LHCN-M2 (cell line): Measurements from ENCODE around the gene PAX5. TPM values are rescaled to one million over a fixed set of nuclear protein-coding genes. Genes with fewer than 3 reads are reported as not detected.

Experiments used
- DNase-seq: peaks from one replicate; pipeline ENCODE4 v3.0.0-alpha.2; 2012; ENCODE audit warnings: low read depth
- total RNA-seq: library from RNA; depleted of rRNA; stranded (reverse); fragments of >200 nt; gene quantifications from 2 replicates; pipeline ENCODE4 v1.2.3, GENCODE V29; 2014

PAX5 gene
- total RNA-seq, 1 experiment from 2014 or later: not detected

DNA sequence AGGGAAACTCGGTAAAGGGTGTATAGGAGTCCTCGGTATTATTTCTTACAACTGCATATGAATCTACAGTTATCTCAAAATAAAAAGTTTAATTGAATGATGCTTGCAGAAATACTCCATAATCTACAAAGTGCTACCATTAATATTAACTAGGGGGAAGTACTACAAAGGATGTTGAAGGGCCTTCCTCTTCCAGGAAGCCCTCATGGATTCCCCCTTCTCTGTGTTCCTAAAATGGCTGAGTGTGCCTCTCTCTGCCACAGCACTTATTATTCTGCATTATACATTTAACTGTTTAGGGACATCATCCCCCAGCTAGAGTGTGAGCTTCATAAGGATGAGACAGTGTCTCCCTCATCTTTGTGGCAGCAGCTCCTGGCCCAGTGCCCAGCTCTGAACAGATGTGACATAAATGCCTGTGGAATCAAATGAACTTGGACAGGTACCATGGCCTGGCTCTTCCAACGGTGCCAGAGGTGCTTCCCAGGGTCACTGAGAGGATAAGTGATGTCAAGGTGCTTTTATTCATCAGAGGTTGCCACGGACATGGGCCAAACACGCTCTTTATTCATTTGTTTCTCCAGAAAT, 99.5 kb downstream of the PAX5 start:
- no peak for DNase-seq

DNA sequence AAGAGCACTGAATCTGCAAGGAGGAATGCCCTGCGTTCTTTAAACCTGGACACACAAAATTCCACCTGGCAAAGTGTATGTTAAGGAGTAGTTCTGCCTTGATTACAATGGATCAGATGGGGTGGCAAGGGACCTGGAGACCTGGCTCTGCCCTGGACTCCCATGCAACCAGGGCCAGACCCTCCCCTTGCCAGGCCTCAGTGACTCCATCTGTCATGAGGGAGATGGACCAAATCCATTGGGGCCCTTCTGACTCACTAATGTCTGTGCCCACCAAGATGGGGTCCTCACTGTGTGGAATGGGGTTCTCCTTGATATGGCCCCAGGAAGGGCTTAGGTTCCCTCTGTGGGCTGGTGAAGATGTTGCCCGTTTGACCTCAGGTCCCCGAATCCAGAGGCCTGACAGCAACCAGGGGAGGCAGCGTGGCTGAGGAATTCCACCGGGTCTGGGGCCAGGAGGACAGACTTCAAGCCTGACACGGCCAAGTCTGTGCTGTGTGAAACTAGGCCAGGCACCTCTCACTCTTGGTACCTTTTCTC, 100.3 kb downstream of the PAX5 start:
- no peak for DNase-seq

DNA sequence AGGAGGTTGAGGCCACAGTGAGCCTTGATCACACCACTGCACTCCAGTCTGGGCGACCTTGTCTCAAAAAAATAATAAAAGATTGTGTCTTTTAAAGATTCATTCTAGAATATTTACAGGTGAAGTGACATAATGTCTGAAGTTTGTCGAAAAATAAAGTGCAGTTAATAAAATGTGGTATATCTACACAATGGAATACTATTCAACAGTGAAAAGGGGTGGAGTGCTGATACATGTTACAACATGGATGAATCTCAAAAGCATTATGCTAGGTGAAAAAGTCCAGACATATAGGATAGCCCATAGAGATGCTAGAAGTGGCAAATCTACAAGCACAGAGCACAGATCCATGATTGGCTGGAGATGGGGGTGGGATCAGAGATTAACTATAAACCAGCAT, 101.9 kb downstream of the PAX5 start:
- no peak for DNase-seq

DNA sequence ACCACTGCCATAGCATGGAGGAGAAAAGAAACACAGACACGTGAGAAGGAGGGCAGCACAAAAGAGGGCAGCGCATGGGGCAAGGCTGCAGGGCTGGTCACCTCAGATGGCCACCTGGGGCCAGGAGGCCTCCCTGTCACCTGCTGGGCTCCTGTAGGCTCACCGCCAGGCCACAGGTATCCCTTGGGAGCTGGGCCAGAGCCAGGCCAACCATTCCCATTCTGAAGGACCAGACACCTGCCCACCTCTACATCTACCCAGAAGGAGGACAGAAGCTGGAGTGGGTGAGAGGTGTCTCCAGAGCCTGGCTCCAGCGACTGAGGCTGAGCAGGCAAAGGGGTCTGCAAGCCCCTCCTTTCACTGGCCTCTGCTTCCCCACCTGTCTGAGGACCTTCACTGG, 103.1 kb downstream of the PAX5 start:
- DNase-seq: no peak

DNA sequence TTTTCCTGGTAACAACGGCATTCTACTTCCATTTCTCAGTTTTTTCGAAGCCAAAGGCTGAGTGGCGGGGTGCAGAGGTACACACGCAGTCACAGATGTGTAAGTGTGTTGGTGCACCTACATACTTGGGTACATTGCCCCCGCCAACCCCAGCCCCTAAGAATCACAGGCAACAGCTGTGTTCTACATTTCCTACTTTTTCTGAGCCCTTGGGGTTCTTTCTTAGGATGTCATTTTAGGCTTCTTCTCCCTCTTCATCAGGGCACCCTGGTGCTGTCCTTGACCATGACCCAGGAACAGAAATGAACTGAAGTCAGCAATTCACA, 104.8 kb downstream of the PAX5 start:
- DNase-seq: no peak

DNA sequence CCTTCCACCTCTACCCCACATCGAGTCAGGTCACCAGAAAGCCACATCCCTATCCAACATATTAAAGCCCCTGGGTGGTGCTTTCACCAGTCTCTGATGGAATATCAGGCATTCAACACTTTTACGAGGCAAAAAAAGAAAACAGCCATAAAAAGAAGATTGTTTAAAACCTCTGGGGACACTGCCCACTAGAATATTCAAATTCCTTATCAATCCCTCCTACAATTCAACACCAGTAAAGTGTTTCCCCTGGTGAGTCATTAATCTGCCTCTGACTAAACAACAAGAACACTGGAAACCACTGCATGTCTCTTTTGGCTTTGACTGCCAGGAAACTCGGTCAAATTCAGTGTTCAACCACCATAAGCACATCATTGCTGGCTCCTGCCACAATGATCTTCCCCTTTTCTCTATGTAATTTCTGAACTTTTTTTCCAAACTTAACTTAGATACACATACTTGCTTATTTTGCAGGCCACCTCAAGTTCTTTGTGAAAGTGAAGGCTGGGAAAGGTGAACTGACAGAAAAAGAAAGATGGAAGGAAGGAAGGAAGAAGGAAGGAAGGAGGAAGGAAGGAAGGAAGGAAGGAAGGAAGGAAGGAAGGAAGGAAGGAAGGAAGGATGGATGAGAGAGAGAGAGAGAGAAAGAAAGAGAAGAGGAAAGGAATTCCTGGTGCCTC, 105.3 kb downstream of the PAX5 start:
- DNase-seq: peak; percentile 76

DNA sequence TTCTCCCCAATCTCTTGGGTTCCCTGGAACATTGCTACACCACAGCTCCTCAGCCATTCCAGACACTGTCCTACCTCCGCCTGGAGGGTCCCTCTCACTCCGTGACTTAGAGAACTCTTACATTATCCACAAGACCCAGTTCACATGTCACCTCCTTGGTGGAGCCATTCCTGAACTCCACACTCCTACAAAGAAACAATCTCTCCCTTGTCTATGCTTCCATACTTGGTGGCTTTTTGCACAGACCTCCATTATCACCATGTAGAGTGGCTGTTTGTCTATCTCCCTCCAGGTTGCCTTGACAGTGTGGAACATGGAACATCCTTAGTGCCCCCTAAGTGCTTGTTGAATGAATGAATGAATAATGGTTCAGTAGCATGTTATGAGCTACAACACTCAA, 105.9 kb downstream of the PAX5 start:
- DNase-seq: peak; percentile 19

DNA sequence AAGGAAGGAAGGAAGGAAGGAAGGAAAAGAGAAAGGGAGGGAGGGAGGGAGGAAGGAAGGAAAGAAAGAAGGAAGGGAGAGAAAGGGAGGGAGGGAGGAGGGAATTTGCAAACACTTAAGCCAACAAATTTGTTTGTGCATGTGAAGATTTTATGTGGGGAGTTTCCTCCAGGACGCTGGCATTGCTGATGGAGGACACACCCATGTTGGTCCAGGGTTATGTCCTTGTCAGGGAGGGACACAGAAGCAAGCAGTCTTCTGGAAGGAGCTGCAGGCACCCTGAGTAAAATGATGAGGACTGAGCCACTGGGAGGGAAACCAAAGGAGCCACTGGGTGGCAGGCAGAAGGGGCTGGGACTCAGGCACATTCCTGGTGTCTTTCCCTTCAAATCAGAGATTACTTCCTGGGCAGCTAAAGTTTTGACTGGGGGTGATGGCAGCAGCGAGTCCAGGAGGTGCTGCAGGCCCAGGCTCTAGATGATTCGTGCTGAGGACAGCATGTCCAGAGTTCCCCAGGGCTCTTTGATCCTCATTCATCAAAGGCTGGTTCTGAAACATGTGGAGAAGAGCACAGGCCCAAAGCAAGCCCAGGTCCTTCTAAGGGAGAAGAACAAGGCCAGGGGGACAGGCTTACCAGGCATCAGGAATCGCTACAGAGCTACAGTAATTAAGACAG, 109.2 kb downstream of the PAX5 start:
- no peak for DNase-seq

DNA sequence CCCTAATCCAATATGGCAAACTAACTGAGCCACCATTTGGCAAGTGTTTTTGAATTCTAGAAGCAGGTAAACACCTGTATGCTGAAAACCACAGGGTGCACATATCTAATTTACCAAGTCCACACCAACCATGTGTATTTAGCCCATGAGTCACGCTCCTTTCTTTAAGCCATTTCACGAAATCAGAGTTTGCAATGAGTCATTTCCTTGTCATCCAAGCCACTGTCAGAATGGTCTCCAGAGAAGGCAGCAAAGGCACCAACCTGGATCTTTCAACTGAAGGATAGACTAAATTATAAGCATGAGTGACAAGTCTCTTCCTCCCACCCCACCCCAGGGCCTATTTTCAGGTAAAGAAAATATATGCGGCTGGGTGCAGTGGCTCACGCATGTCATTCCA, 110.0 kb downstream of the PAX5 start:
- DNase-seq: peak; percentile 81

DNA sequence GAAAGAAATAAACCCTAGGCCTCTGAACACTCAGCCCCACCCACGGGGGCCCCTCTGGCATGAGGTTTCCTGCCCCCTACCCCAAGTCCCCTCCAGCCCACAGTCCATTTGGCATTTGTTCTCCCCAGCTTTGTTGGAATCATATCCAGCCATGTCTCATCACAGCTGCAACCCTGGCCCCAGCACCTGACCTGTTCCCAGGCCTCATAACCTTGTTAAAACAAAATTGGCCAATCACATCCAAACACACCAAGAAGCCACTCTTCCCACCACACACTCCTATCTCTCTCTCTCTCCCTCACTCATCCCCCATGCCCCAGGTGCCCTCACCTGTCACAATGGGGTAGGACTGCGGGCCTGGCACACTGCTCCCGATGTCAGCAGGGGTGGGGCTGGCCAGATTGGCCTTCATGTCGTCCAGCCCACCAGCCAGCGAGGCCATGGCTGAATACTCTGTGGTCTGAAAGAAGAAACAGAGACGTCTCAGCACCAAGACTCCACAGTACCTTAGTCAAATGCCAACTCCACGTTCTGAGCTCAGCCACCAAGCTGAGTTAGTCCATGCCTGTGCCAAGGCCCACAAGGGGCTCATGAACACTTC, 110.9 kb downstream of the PAX5 start:
- DNase-seq: no peak

DNA sequence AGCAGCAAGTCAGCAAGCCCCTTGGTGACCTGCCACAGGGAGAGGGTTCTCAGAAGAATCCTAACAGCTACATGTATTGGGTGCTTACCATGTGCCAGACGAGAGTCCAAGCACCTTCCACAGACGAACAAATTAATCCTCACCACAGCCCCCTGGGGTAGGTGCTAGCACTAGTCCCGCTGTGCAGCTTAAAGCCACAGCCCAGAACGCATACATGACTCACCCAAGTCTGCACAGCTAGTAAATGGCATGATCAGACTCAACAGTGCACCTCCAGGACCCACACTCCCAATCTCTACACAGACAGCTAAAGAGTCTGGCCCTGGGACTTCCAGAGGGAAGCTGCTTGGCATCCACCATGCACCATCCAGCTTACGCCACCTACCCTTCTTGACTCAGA, 111.5 kb downstream of the PAX5 start:
- DNase-seq: peak; percentile 26

DNA sequence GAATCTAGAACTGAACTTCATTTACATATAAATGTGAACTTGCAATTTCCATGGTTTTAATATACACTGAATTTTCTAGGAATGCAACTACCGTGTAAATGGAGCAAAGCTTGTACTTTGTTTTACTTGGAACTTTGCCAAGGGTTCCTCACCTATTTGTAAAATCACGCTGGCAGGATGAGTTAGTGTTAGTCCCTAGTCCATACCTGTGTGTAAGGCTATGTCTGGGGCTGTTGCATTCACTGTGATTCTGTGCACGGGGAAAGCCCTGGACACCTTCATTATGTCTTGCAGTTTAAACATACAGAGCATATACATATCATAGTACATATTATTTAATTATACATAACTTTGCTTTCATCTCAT, 119.9 kb downstream of the PAX5 start:
- no peak for DNase-seq

DNA sequence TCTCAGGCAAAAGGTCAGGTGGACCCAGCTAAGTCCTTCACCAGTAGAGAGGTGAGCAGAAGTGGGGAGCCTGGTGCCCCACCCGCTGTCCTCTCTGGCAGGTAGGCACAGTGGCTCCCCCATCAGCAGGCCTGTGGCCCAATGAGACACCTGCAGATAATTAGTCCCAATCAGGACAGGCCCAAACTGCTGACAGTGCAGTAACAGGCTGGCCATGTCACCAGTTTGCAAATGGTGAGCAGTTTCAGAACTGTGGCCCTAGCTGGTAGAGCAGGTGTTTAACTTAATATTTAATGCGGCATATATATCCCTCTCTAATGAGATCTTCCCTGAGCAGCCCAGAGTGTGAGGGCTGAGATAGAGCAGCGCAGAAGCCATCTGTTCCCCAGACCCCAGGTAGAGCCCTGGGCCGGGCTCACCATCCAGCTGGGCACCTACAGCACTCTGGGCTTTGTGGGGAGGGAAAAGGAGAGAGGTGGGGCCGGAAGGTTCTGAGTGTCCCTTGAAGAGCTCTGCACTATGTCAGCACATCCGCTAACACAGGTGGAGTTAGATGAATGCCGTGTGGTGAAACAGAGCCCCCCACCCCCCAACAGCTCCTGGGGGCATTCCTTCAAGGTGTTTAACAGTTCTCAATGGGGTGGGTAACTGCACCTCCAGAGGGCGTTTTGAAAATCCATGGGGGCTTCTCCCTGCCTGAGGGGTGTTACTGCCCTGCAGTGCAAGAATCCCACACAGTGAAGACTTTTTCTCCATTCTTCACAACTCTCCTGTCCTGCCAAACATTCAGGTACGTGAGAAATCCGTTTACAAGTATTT, 120.5 kb downstream of the PAX5 start:
- no peak for DNase-seq

DNA sequence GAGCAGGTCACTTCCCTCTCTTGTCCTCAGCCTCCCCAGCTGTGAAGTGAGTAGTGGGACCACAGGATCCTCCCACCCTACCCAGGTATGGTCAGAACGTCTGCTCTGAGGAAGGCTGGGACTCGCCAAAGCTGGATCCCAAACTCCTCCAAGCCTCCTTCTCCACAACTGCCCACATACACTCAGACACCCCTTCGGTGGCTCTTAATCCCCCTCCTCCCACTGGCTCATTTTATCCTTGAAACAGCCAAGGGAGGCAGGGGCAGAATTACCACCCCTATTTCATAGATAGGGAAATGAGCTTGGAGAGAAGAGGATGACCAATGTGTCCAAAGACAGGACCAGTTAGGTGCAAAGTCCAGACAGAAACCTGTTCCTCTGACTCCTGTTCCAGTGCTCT, 121.4 kb downstream of the PAX5 start:
- no peak for DNase-seq

DNA sequence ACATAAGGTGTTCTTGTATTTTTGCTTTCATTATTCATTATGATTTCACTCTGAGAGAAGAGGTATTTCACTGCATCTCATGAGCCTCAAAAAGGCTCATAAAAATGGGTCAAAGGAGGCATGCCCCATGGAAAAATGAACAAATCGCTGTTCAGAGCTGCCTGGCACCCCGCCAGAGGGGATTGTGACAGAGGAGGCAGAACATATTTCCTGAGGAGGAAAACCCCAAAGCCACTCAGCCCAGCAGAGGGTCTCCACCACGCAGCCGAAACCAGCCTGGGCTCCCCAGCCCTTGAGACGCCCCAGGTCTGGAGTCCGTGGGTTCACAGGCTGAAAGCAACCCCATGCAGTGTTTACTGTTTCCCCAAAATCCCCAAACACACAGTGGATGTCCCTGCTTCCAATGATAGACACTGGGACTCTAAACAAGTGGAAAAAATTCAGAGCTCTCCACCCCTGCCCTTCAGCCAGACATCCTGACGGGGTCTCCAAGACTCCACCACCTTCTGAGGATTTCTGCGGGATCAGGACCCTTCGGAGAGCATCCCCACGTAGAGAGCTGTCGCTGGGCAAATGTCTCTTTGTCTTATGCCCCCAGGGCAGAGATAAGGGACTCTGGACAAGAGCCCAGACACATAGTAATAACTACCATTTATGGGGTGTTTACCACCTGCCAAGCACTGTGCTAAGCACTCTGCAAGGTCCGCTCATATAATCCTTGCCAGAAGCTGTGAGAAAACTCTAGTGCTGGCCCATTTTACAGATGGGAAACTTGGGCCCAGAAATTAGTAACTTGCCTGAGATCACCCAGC, 122.3 kb downstream of the PAX5 start:
- DNase-seq: no peak

DNA sequence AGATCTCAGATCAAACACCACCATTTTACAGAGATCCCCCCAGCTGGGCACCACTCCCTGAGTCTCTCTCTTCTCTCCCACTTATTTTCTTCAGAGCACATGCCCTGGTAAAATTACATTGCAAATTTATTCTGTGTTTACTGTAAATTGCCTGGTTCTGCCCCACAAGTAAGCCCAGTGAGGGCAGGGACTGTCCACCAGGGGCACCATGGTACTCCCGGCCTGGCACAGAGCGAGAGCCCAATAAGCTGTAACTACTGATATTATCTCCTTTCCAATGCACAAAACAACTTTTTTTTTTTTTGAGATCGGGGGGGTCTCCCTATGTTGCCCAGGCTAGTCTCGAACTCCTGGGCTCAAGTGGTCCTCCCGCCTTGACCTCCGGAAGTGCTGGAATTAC, 123.0 kb downstream of the PAX5 start:
- DNase-seq: no peak

DNA sequence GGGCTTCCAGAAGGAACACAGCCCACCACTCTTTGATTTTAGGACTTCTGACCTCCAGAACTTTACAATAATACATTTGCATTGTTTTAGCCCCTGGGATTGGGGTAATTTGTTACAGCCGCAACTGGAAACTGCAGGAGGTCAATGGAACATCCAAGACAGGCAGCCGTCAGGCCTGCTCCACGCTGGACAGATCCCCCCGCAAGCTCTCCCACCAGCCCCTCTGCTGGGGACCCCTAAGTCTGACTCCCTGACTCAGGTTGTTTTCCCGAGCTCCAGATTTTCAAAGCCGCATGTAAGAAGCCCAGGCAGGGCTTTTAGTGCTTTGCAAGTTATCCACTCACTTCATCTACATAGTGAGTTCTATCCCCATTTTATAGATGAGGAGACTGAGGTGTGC, 127.6 kb downstream of the PAX5 start:
- no peak for DNase-seq

DNA sequence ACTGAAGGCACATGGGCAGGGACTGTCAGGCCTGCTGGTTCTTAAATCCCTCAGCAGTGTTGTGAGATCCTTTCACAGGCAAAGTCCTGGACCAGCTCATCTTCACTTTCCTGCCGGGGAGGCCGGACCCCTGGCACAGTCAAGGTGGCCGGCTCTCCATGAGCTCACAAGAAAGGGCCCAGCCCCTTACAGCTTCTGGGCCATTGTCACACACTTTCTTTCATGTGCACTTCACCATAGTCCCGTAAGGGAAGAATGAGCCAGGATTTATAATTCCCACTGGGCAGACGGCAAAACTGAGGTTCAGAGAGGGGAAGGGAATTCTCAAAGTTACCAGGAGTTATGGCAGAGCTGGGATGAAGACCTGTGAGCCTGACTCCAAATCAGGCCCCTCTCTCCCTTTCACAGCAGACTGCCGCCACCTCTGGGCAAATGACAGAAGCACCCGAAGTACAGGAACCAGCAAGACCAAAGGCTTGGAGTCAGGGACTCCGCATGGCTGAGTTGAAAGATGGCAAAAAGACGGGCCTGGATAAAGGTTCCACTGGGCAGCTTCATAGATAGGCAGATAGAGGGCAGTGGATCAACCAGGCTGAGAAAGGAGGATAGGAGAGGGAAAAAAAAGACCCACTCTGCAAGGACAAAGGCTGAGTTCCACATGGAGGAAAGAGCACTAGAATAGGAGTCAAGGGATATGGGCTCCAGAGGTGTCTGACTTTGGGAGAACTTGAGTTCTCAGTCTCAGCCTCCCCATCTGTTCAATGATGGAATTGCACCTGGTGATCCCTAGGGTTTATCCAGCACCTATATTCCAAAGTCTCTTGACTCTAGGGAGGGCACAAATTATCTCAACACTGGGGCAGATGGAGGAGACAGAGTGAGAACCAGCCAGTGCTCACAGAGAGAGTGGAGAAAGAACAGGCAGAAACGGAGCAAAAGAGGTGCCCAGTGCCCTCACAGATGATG, 128.7 kb downstream of the PAX5 start:
- DNase-seq: no peak

DNA sequence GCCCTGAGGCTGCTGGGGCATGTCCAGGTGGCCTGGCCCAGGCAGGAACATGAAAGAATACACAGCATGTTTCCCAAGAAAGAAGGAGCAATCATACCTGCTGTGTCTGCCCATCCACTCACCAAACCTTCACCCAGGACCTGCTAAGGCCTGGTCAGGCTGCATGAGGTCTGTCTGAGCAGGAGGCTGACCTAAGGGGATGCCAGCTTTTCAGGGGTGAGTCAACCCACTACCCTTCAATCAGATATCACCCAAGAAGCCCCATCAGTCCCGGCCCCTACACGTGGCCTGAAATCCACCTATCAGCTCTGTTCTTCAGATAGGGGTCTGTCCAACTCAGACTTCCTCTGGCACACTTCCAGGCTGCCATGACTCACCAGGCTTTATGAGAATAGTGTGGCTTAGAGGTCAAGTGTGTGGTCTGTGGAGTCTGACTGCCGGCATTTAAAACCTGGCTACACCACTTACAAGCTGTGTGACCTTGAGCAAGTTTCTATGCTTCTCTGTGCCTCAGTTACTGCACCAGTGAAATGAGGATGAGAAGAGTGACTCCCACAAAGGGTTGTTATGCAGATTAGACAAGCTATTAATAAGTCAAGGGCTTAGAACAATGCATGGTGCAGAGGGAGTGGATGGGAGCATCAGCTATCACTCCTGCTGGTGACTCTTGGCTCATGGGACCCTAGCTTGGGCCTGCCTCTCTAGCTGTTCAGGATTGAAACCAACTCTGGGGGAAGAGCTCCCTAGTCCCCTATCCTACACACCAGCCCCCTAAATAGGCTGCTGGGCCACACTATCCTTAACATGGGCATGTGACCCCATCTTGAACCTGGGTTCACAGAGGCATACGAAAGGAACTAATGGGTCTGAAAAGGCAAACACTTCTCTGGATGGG, 130.3 kb downstream of the PAX5 start:
- DNase-seq: peak; percentile 78
